Kidney glomerular epithelial cell (primary cell): ENCODE measurements around the gene ATP5F1D.

Experiments
- DNase-seq: peaks from one replicate; lab custom pipeline; 2025; lab: John Stamatoyannopoulos, UW

ATP5F1D gene

GRCh38 chr19:1220976-1221903 is 20.3 kb upstream of the ATP5F1D start:
- no peak for DNase-seq

GRCh38 chr19:1221904-1222255 is 19.7 kb upstream of the ATP5F1D start:
- no peak for DNase-seq

- DNase-seq: no peak
Observed at GRCh38 chr19:1222394-1222793, 19.2 kb upstream of the ATP5F1D start.

GRCh38 chr19:1223018-1223855 is 18.3 kb upstream of the ATP5F1D start:
- DNase-seq: no peak

- no peak for DNase-seq
Observed at GRCh38 chr19:1224047-1224825, 17.3 kb upstream of the ATP5F1D start.

- no peak for DNase-seq
Observed at GRCh38 chr19:1224847-1225246, 16.7 kb upstream of the ATP5F1D start.

- no peak for DNase-seq
Observed at GRCh38 chr19:1225440-1226226, 15.9 kb upstream of the ATP5F1D start.

- DNase-seq: no peak
Observed at GRCh38 chr19:1226227-1226518, 15.4 kb upstream of the ATP5F1D start.

- DNase-seq: no peak
Observed at GRCh38 chr19:1226522-1227303, 14.8 kb upstream of the ATP5F1D start.

GRCh38 chr19:1227304-1228054 is 14.1 kb upstream of the ATP5F1D start:
- DNase-seq: no peak

GRCh38 chr19:1228161-1228957 is 13.2 kb upstream of the ATP5F1D start:
- DNase-seq: no peak

- no peak for DNase-seq
Observed at GRCh38 chr19:1229056-1229923, 12.3 kb upstream of the ATP5F1D start.

- DNase-seq: no peak
Observed at GRCh38 chr19:1229924-1230782, 11.4 kb upstream of the ATP5F1D start.

- DNase-seq: no peak
Observed at GRCh38 chr19:1230783-1231489, 10.6 kb upstream of the ATP5F1D start.

- DNase-seq: no peak
Observed at GRCh38 chr19:1231729-1232637, 9.6 kb upstream of the ATP5F1D start.

GRCh38 chr19:1232652-1233072 is 8.9 kb upstream of the ATP5F1D start:
- no peak for DNase-seq
